Hepatocyte (in vitro differentiated cells): ENCODE data around the gene LEPROT. TPM values are rescaled to one million over a fixed set of nuclear protein-coding genes. Genes with fewer than 3 reads are reported as not detected.

Source experiments
- DNase-seq: peaks from one replicate; pipeline ENCODE4 v3.0.0-alpha.2; 2016; ENCODE audit warnings: low spot score
- H2AFZ ChIP-seq: fragments of 200-600 bp; sonication (generic); 2 replicates; pipeline ENCODE4 v1.6.0; 2016; ENCODE audit warnings: antibody characterized with exemption, mild to moderate bottlenecking
- H3K27ac ChIP-seq: fragments of 200-600 bp; sonication (generic); 2 replicates; pipeline ENCODE4 v1.5.1; 2016; ENCODE audit warnings: mild to moderate bottlenecking
- H3K27me3 ChIP-seq: fragments of 200-600 bp; sonication (generic); 2 replicates; pipeline ENCODE4 v1.6.1; 2016
- H3K36me3 ChIP-seq: fragments of 200-600 bp; sonication (generic); replicated peaks from 2 replicates; pipeline ENCODE4 v1.5.1; 2016; ENCODE audit warnings: low read depth; ENCODE audit not compliant: insufficient read depth
- H3K4me1 ChIP-seq: fragments of 200-600 bp; sonication (generic); 2 replicates; pipeline ENCODE4 v1.5.1; 2016; ENCODE audit warnings: mild to moderate bottlenecking, moderate library complexity; ENCODE audit not compliant: insufficient read depth
- H3K4me2 ChIP-seq: fragments of 200-600 bp; sonication (generic); 2 replicates; pipeline ENCODE4 v1.6.0; 2016
- H3K4me3 ChIP-seq: fragments of 200-600 bp; sonication (generic); 2 replicates; pipeline ENCODE4 v1.5.1; 2016; ENCODE audit warnings: mild to moderate bottlenecking
- H3K79me2 ChIP-seq: fragments of 200-600 bp; sonication (generic); 2 replicates; pipeline ENCODE4 v1.6.0; 2017; ENCODE audit warnings: mild to moderate bottlenecking
- H3K9me2 ChIP-seq: fragments of 200-600 bp; sonication (generic); replicated peaks from 2 replicates; pipeline ENCODE4 v1.6.0; 2017; ENCODE audit warnings: mild to moderate bottlenecking; ENCODE audit not compliant: insufficient read depth
- H3K9me3 ChIP-seq: fragments of 200-600 bp; sonication (generic); 2 replicates; pipeline ENCODE4 v1.5.1; 2016; ENCODE audit warnings: low read depth, mild to moderate bottlenecking
- H4K20me1 ChIP-seq: fragments of 200-600 bp; sonication (generic); 2 replicates; pipeline ENCODE4 v1.6.0; 2016; ENCODE audit warnings: mild to moderate bottlenecking; ENCODE audit not compliant: insufficient read depth, poor library complexity, severe bottlenecking
- EZH2 ChIP-seq: fragments of 200-600 bp; sonication (generic); IDR thresholded peaks from 2 replicates; pipeline ENCODE4 v1.6.1; 2016; ENCODE audit warnings: antibody characterized with exemption, mild to moderate bottlenecking, borderline replicate concordance
- EZH2phosphoT487 ChIP-seq: fragments of 200-600 bp; sonication (generic); IDR thresholded peaks from one replicate; pipeline ENCODE4 v1.6.1; 2018; ENCODE audit warnings: antibody characterized with exemption, mild to moderate bottlenecking, low read depth, moderate library complexity; ENCODE audit not compliant: unreplicated experiment, severe bottlenecking
- WGBS: methylation state at CpG from one replicate; pipeline ENCODE4 v1.1.6; 2016; ENCODE audit warnings: low lambda C conversion rate; ENCODE audit errors: missing lambda C conversion rate; 5-methylcytosine and 5-hydroxymethylcytosine counted together
- polyA plus RNA-seq: library from polyadenylated mRNA; unstranded; fragments of >200 nt; fragmentation: Nextera tagmentation; extraction: Ambion mirVana; gene quantifications from 2 replicates; pipeline ENCODE4 v1.2.1, GENCODE V29; 2016
- total RNA-seq: library from RNA; depleted of rRNA; stranded (reverse); fragments of >200 nt; gene quantifications from 2 replicates; pipeline ENCODE4 v1.2.3, GENCODE V29; 2014
- TF ChIP-seq, protein P1 (sequence below): fragments of 200-600 bp; sonication (generic); IDR thresholded peaks from 2 replicates; pipeline ENCODE4 v1.5.1; 2016; ENCODE audit warnings: antibody characterized with exemption, mild to moderate bottlenecking; ENCODE audit not compliant: poor library complexity

The LEPROT gene, protein sequence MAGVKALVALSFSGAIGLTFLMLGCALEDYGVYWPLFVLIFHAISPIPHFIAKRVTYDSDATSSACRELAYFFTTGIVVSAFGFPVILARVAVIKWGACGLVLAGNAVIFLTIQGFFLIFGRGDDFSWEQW
- total RNA-seq (91.6 and 97.0 TPM in 2 replicates), polyA plus RNA-seq (77.5 and 89.9 TPM in 2 replicates)

DNA sequence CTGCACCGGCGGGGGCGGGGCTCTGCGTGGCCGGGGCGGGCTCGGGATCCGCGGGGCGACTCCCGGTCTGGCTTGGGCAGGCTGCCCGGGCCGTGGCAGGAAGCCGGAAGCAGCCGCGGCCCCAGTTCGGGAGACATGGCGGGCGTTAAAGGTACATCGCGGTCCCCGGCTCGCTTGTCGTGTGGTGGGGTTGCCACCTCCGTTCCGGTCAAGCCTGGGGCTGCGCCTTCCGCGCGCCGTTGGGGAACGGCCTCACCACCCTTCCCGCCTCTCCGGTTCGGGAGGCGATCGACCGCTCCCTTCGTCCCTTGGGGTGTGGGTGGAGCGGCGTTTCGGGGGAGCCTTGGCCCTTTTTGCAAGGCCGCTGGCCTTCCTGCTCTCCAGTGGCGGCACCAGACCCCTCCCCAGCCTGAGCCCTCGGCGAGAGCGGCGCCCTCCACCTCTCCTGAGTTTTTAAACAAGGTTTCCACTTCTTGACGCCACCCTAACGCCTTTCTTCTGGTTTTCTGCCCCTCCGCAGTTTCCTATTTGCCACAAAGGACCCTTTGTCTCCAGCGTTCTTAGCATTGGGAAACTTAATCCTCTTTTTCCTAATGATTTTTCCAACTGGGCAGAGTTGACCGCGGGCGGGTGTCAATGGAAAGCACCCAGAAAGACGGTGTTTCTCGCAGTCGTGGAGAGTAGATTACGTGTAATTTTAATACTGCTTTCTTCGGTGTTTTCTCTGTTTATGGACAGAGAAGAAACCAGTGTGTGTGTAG, at the start of gene LEPROT, which contains the start of gene LEPR:
TSS of gene LEPROT (plus strand) at position 79 of the 761 bp plus-strand sequence. CDS start at position 136, 57 bp downstream.
TSS of gene LEPR (plus strand) at position 79 of the 761 bp plus-strand sequence. CDS start 144,898 bp downstream, outside the sequence.
- no peaks in the 10 kb centered on the region for H3K36me3 ChIP-seq
- H4K20me1 ChIP-seq = peaks cover 18% of the 10 kb centered on the region
- peaks cover 34% of the 10 kb centered on the region for H3K4me1 ChIP-seq
- H3K27ac ChIP-seq = peak within 1 kb of the TSS; percentile 99
- H3K9me3 ChIP-seq = no peaks in the 10 kb centered on the region
- TF ChIP-seq, protein P1, sequence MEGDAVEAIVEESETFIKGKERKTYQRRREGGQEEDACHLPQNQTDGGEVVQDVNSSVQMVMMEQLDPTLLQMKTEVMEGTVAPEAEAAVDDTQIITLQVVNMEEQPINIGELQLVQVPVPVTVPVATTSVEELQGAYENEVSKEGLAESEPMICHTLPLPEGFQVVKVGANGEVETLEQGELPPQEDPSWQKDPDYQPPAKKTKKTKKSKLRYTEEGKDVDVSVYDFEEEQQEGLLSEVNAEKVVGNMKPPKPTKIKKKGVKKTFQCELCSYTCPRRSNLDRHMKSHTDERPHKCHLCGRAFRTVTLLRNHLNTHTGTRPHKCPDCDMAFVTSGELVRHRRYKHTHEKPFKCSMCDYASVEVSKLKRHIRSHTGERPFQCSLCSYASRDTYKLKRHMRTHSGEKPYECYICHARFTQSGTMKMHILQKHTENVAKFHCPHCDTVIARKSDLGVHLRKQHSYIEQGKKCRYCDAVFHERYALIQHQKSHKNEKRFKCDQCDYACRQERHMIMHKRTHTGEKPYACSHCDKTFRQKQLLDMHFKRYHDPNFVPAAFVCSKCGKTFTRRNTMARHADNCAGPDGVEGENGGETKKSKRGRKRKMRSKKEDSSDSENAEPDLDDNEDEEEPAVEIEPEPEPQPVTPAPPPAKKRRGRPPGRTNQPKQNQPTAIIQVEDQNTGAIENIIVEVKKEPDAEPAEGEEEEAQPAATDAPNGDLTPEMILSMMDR = no peak
- TF ChIP-seq EZH2 (no peak), EZH2phosphoT487 (no peak)
- H3K4me2 ChIP-seq = peak within 1 kb of the TSS; percentile 84
- H3K9me2 ChIP-seq = no peaks in the 10 kb centered on the region
- peak within 1 kb of the TSS; percentile 77 for H2AFZ ChIP-seq
- peak within 1 kb of the TSS; percentile 69 for H3K4me3 ChIP-seq
- under 1% methylated on average over 46 of the region's 60 CpGs for WGBS
- H3K27me3 ChIP-seq = no peaks in the 10 kb centered on the region
- H3K79me2 ChIP-seq = peaks cover 45% of the 10 kb centered on the region
- no peak for DNase-seq

DNA sequence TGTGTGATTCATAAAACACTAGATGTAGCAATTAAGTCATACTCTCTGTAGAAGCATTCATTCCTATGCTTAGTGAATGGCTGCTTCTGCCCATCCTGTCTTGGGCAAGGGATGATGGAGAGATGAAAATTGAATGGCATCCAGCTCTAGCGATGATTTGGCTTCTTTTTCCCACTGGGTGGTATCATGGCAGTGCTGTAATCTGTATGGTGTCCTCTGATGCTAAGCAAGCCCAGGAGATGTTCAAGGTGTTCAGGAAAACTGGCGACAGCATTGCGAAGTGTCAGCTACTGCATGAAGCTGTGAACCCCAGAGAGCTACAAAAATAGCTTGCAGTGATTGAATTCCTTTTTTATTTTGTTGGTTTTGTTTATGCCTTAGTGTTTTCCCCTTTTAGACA, 48.9 kb upstream of the LEPROT start:
- Histone ChIP-seq H3K27me3 (no peaks in the 10 kb centered on the region), H3K27ac (no peak overlapping the region), H3K9me3 (no peaks in the 10 kb centered on the region), H3K4me1 (no peaks in the 10 kb centered on the region), H3K79me2 (no peaks in the 10 kb centered on the region), H3K4me2 (no peak overlapping the region), H4K20me1 (no peaks in the 10 kb centered on the region), H3K9me2 (no peaks in the 10 kb centered on the region), H3K36me3 (no peaks in the 10 kb centered on the region), H2AFZ (no peak overlapping the region), H3K4me3 (no peak overlapping the region)
- TF ChIP-seq, protein P1 = no peak
- TF ChIP-seq EZH2 (no peak), EZH2phosphoT487 (no peak)
- WGBS = 94% methylated on average over 3 of the region's 3 CpGs
- DNase-seq = no peak

DNA sequence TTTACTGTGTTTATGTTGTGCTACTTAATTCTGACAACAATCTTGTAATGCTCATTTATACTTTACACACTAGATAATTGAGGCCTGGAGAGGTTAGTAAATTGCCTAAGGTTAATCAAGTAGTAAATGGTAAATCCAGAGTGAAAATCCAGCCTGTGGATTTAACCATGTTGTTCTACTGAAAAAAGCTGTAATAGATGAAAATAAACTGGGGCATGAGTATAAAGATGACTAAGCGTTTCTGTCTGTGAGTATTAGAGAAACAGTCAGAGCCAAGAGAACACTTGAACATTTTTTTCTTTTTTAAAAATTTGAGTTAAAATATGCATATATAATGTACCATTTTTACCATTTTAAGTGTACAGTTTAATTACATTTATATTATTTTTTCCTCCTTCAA, 47.9 kb upstream of the LEPROT start:
- H3K4me2 ChIP-seq = no peak overlapping the region
- peaks cover 5% of the 10 kb centered on the region for H3K4me1 ChIP-seq
- H2AFZ ChIP-seq = no peak overlapping the region
- no peaks in the 10 kb centered on the region for H3K9me3 ChIP-seq
- no peak for DNase-seq
- no peaks in the 10 kb centered on the region for H3K27me3 ChIP-seq
- TF ChIP-seq, protein P1 = no peak
- no peak for TF ChIP-seq EZH2
- no peak for TF ChIP-seq EZH2phosphoT487
- H3K4me3 ChIP-seq = no peak overlapping the region
- no peaks in the 10 kb centered on the region for H3K36me3 ChIP-seq
- no peaks in the 10 kb centered on the region for H3K79me2 ChIP-seq
- no peaks in the 10 kb centered on the region for H4K20me1 ChIP-seq
- no peak overlapping the region for H3K27ac ChIP-seq
- 84% methylated on average over 1 of the region's 1 CpG for WGBS
- no peaks in the 10 kb centered on the region for H3K9me2 ChIP-seq
